Body of pancreas (tissue), 4 donors: Measurements from ENCODE around the gene HMGN5.

ENCODE experiments used
- CTCF ChIP-seq, 7 experiments: fragments of 450-650 bp in 4 of 7; fragments of 200-600 bp in 3 of 7; sonication (generic) in 3 of 7; IDR thresholded peaks; one replicate each; pipeline ENCODE4 v1.5.1; 2016 to 2019; ENCODE audit warnings: antibody characterized with exemption in 7 of 7
- POLR2A ChIP-seq, 3 donors: fragments of 450-650 bp; IDR thresholded peaks; one replicate each; pipeline ENCODE4 v1.6.1; 2016; ENCODE audit warnings: antibody characterized with exemption in 3 of 3, mild to moderate bottlenecking in 2 of 3

- TF ChIP-seq CTCF (IDR thresholded peaks at IDR 0.05) (no peak), POLR2A (IDR thresholded peaks at IDR 0.05) (no peak)
These were observed 28.2 kb upstream of the HMGN5 start for GRCh38 chrX:81229901-81230300.
